ENCODE measurements around the gene TEX13C. TPM values are rescaled to one million over a fixed set of nuclear protein-coding genes. Genes with fewer than 3 reads are reported as not detected.

Gene TEX13C
- total RNA-seq, 3 donors from 2014 or later (not counting 1 experiment from before 2014, with no cell fraction given), result not detected

GRCh38 chrX:125289209-125289608, 30.5 kb upstream of the TEX13C start:
- Histone ChIP-seq H3K4me3 (ENCODE audit: low read length) (no peak overlapping the region), H3K36me3 (ENCODE audit: control insufficient read depth, insufficient read depth, low read length) (no peaks in the 10 kb centered on the region), H3K27me3 (ENCODE audit: control insufficient read depth, insufficient read depth, low read length) (no peaks in the 10 kb centered on the region), H3K9me3 (ENCODE audit: control insufficient read depth, insufficient read depth, low read length) (no peaks in the 10 kb centered on the region), H3K27ac (ENCODE audit: low read length) (no peak overlapping the region), H3K4me1 (ENCODE audit: control insufficient read depth, insufficient read depth, low read length) (no peaks in the 10 kb centered on the region)
- ATAC-seq (no peak), DNase-seq (no peak)
- intact Hi-C loops (cut with micrococcal nuclease), result no loop called here
- H3K36me3 Mint-ChIP-seq, result no peaks in the 10 kb centered on the region
- no peaks in the 10 kb centered on the region for H3K4me1 Mint-ChIP-seq
- H3K9me3 Mint-ChIP-seq, result no peaks in the 10 kb centered on the region
- no peaks in the 10 kb centered on the region for H3K27me3 Mint-ChIP-seq (ENCODE audit: low read depth in 2 of 2)
- TF ChIP-seq, protein P1, sequence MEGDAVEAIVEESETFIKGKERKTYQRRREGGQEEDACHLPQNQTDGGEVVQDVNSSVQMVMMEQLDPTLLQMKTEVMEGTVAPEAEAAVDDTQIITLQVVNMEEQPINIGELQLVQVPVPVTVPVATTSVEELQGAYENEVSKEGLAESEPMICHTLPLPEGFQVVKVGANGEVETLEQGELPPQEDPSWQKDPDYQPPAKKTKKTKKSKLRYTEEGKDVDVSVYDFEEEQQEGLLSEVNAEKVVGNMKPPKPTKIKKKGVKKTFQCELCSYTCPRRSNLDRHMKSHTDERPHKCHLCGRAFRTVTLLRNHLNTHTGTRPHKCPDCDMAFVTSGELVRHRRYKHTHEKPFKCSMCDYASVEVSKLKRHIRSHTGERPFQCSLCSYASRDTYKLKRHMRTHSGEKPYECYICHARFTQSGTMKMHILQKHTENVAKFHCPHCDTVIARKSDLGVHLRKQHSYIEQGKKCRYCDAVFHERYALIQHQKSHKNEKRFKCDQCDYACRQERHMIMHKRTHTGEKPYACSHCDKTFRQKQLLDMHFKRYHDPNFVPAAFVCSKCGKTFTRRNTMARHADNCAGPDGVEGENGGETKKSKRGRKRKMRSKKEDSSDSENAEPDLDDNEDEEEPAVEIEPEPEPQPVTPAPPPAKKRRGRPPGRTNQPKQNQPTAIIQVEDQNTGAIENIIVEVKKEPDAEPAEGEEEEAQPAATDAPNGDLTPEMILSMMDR (IDR thresholded peaks at IDR 0.05), result no peak
- WGBS (ENCODE audit: insufficient coverage), result 64% methylated on average over 1 of the region's 1 CpG
- no peak overlapping the region for H3K4me3 Mint-ChIP-seq
- no peak overlapping the region for H3K27ac Mint-ChIP-seq

DNA sequence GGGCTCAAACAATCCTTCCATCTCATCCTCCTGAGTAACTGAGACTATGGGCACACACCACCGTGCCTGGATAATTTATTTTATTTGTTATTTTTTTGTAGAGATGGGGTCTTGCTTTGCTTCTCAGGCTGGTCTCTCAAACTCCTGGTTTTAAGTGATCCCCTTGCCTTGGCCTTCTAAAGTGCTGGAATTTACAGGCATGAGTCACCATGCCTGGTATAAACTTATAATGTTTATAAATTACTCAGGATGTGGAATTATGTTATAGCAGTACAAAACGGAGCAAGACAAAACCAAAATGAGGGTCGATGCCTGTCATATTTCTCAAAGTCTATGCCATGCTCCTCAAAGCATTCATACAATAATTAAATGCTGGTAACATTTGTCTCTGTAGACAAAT, 29.8 kb upstream of the TEX13C start:
- H3K36me3 Mint-ChIP-seq, result no peaks in the 10 kb centered on the region

GRCh38 chrX:125291124-125291523, 28.5 kb upstream of the TEX13C start:
- Histone ChIP-seq H3K4me3 (ENCODE audit: low read length) (no peak overlapping the region), H3K9me3 (ENCODE audit: control insufficient read depth, insufficient read depth, low read length) (no peaks in the 10 kb centered on the region), H3K4me1 (ENCODE audit: control insufficient read depth, insufficient read depth, low read length) (no peaks in the 10 kb centered on the region), H3K27ac (ENCODE audit: low read length) (no peak overlapping the region), H3K36me3 (ENCODE audit: control insufficient read depth, insufficient read depth, low read length) (no peaks in the 10 kb centered on the region), H3K27me3 (ENCODE audit: control insufficient read depth, insufficient read depth, low read length) (no peaks in the 10 kb centered on the region)
- H3K27ac Mint-ChIP-seq, result no peak overlapping the region
- DNase-seq, result no peak
- H3K27me3 Mint-ChIP-seq (ENCODE audit: low read depth in 2 of 2), result no peaks in the 10 kb centered on the region
- TF ChIP-seq, protein P1 (IDR thresholded peaks at IDR 0.05), result no peak
- no peak overlapping the region for H3K4me3 Mint-ChIP-seq
- ATAC-seq, result no peak
- H3K9me3 Mint-ChIP-seq, result no peaks in the 10 kb centered on the region
- no peaks in the 10 kb centered on the region for H3K36me3 Mint-ChIP-seq
- intact Hi-C loops (cut with micrococcal nuclease), result no loop called here
- H3K4me1 Mint-ChIP-seq, result no peaks in the 10 kb centered on the region

More for the DNA sequence above, 29.8 kb upstream of the TEX13C start:
- Mint-ChIP-seq H3K4me3 (no peak overlapping the region), H3K27me3 (ENCODE audit: low read depth in 2 of 2) (no peaks in the 10 kb centered on the region), H3K4me1 (no peaks in the 10 kb centered on the region), H3K9me3 (no peaks in the 10 kb centered on the region), H3K27ac (no peak overlapping the region)
- TF ChIP-seq, protein P1 (IDR thresholded peaks at IDR 0.05), result no peak
- no peaks in the 10 kb centered on the region for H3K4me1 ChIP-seq (ENCODE audit: control insufficient read depth, insufficient read depth, low read length)
- H3K27ac ChIP-seq (ENCODE audit: low read length), result no peak overlapping the region
- no peak for ATAC-seq
- no peak overlapping the region for H3K4me3 ChIP-seq (ENCODE audit: low read length)
- no CpG with 5 or more reads among the region's 3 CpGs for whole genome bisulfite sequencing (ENCODE audit: insufficient coverage)
- intact Hi-C loops (cut with micrococcal nuclease), result no loop called here
- H3K27me3 ChIP-seq (ENCODE audit: control insufficient read depth, insufficient read depth, low read length), result no peaks in the 10 kb centered on the region
- no peaks in the 10 kb centered on the region for H3K9me3 ChIP-seq (ENCODE audit: control insufficient read depth, insufficient read depth, low read length)
- no peak for DNase-seq
- no peaks in the 10 kb centered on the region for H3K36me3 ChIP-seq (ENCODE audit: control insufficient read depth, insufficient read depth, low read length)

Data from natural killer cell (primary cell).